Measurements from ENCODE around the gene CD47. TPM values are rescaled to one million over a fixed set of nuclear protein-coding genes. Genes with fewer than 3 reads are reported as not detected.

The CD47 gene
- total RNA-seq, 1 donor from 2014 or later, result 184 TPM

GRCh38 chr3:107994181-107994580, 96.7 kb downstream of the CD47 start:
- Mint-ChIP-seq H3K4me3 (no peak overlapping the region), H3K27me3 (no peaks in the 10 kb centered on the region), H3K9me3 (no peaks in the 10 kb centered on the region), H3K4me1 (peaks cover 13% of the 10 kb centered on the region), H3K36me3 (ENCODE audit: low read depth) (no peaks in the 10 kb centered on the region), H3K27ac (no peak overlapping the region)
- ChIA-PET CTCF (no interaction called here), POLR2A (interaction anchor here (0.6 kb wide), 1 partner anchor 8 kb away, joined by 3 read pairs; no protein-coding TSS in a partner anchor)
- intact Hi-C loops (cut with micrococcal nuclease), result no loop called here
- no peak for DNase-seq
- no peak for ATAC-seq (ENCODE audit: low read depth)
- TF ChIP-seq CTCF (IDR thresholded peaks at IDR 0.05), result no peak

- H3K4me3 Mint-ChIP-seq, result no peak overlapping the region
- intact Hi-C loops (cut with micrococcal nuclease), result no loop called here
- CTCF ChIA-PET, result no interaction called here
Observed at GRCh38 chr3:107993771-107994170, 97.1 kb downstream of the CD47 start.

More at GRCh38 chr3:107993771-107994170, 97.1 kb downstream of the CD47 start:
- H3K9me3 Mint-ChIP-seq, result no peaks in the 10 kb centered on the region
- H3K27me3 Mint-ChIP-seq, result no peaks in the 10 kb centered on the region
- no peak for TF ChIP-seq CTCF (IDR thresholded peaks at IDR 0.05)
- DNase-seq (no peak), ATAC-seq (ENCODE audit: low read depth) (no peak)
- POLR2A ChIA-PET, result interaction anchor here (0.6 kb wide), 1 partner anchor 8 kb away, joined by 3 read pairs; no protein-coding TSS in a partner anchor
- H3K4me1 Mint-ChIP-seq, result peaks cover 17% of the 10 kb centered on the region
- no peaks in the 10 kb centered on the region for H3K36me3 Mint-ChIP-seq (ENCODE audit: low read depth)
- H3K27ac Mint-ChIP-seq, result no peak overlapping the region

Other genes starting within 250 kb of the CD47 start
- gene IFT57, start 131.4 kb upstream of the CD47 start, total RNA-seq, result 63.2 and 64.9 TPM in 2 replicates
- gene HHLA2, start 205.5 kb upstream of the CD47 start, total RNA-seq, result 1.00 and 1.1 TPM in 2 replicates